ENCODE data around the gene ARHGAP28. TPM values are rescaled to one million over a fixed set of nuclear protein-coding genes. Genes with fewer than 3 reads are reported as not detected.

The ARHGAP28 gene
- total RNA-seq, 4 donors from 2014 or later = 3.6 to 7.8 (median 6.0) TPM

DNA sequence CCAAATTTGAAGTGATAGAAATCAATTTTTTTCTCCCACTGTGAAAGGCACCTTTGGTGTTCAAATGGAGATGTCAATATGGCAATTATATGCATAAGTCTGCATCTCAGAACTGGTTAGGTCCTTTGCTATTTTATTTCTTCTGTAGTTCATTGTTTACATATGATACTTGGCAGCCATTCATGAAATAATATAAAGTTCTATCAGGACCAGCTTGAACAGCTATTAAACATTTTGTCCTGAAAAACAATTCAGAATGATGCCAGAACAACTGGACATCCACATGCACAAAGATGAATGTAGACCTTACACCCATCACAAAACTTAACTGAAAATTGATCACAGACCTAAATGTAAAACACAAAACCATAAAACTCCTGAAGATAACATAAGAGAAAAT, 41.8 kb upstream of the ARHGAP28 start:
- Histone ChIP-seq H3K4me1 (no peaks in the 10 kb centered on the region), H3K36me3 (no peaks in the 10 kb centered on the region), H3K27me3 (no peaks in the 10 kb centered on the region), H3K27ac (no peak overlapping the region), H3K9me3 (no peaks in the 10 kb centered on the region), H3K4me3 (no peak overlapping the region)
- no peak for DNase-seq (ENCODE audit: low spot score in 2 of 2)
- TF ChIP-seq CTCF (IDR thresholded peaks at IDR 0.05) = no peak
- TF ChIP-seq POLR2A (IDR thresholded peaks at IDR 0.05) = no peak
- TF ChIP-seq EP300 (IDR thresholded peaks at IDR 0.05) = no peak

- Histone ChIP-seq H3K27ac (no peak overlapping the region), H3K27me3 (no peaks in the 10 kb centered on the region), H3K4me1 (no peaks in the 10 kb centered on the region), H3K36me3 (no peaks in the 10 kb centered on the region), H3K4me3 (no peak overlapping the region), H3K9me3 (no peaks in the 10 kb centered on the region)
- TF ChIP-seq CTCF (IDR thresholded peaks at IDR 0.05) = no peak
- no peak for TF ChIP-seq EP300 (IDR thresholded peaks at IDR 0.05)
- TF ChIP-seq POLR2A (IDR thresholded peaks at IDR 0.05) = no peak
- DNase-seq (ENCODE audit: low spot score in 2 of 2) = no peak
- WGBS, 2 donors = 68 to 71% methylated on average over 1 of the region's 1 CpG
These were observed 20.6 kb upstream of the ARHGAP28 start for GRCh38 chr18:6708890-6709289.

- no peak for TF ChIP-seq EP300 (IDR thresholded peaks at IDR 0.05)
- Histone ChIP-seq H3K4me1 (no peaks in the 10 kb centered on the region), H3K4me3 (no peak overlapping the region), H3K27ac (no peak overlapping the region), H3K9me3 (no peaks in the 10 kb centered on the region), H3K27me3 (no peaks in the 10 kb centered on the region), H3K36me3 (no peaks in the 10 kb centered on the region)
- no peak for DNase-seq (ENCODE audit: low spot score in 2 of 2)
- 97 to 98% methylated on average over 1 of the region's 1 CpG for WGBS, 2 donors
These were observed 18.0 kb upstream of the ARHGAP28 start for GRCh38 chr18:6711467-6711866.

DNA sequence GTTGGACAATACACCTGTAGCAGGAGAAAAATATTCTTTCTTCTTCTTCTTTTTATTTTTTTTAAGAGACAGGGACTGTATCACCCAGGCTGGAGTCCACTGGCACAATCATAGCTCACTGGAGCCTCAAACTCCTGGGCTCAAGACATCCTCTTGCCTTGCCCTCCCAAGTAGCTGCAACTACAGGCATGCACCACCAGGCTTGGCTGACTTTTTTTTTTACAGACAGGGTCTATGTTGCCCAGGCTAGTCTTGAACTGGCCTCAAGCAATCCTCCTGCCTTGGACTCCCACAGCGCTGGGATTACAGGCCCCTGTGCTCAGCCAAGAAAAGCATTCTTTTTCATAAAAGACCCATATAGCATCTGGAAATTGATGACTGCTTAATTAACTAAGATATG, 17.1 kb upstream of the ARHGAP28 start:
- no peaks in the 10 kb centered on the region for H3K4me1 ChIP-seq
- WGBS, 2 donors = 71 to 75% methylated on average over 1 of the region's 1 CpG
- DNase-seq (ENCODE audit: low spot score in 2 of 2) = no peak
- no peak for TF ChIP-seq CTCF (IDR thresholded peaks at IDR 0.05)
- TF ChIP-seq POLR2A (IDR thresholded peaks at IDR 0.05) = no peak
- TF ChIP-seq EP300 (IDR thresholded peaks at IDR 0.05) = no peak
- no peaks in the 10 kb centered on the region for H3K27me3 ChIP-seq
- H3K4me3 ChIP-seq = no peak overlapping the region
- no peaks in the 10 kb centered on the region for H3K36me3 ChIP-seq
- H3K9me3 ChIP-seq = no peaks in the 10 kb centered on the region
- no peak overlapping the region for H3K27ac ChIP-seq

DNA sequence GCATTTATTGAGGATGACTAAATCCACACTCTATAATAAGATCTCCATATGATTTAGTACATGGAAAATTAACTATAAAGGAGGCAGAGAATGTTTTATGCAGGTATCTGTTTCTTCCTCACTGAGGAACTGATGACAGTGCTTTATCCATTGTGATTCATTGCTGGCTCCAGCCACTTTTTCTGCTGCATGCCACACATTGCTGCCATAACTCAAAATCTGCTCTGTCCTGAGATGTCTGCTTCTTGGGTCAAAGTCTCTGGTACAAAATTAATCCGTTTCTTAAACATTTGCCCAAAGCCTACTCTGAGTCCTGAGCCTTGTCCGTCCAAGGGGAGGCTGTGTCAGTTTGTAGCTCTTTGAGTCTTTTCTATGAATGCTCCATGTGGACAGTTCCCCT, 15.5 kb upstream of the ARHGAP28 start:
- Histone ChIP-seq H3K36me3 (no peaks in the 10 kb centered on the region), H3K4me3 (no peak overlapping the region), H3K4me1 (no peaks in the 10 kb centered on the region), H3K27ac (no peak overlapping the region), H3K27me3 (no peaks in the 10 kb centered on the region), H3K9me3 (no peaks in the 10 kb centered on the region)
- TF ChIP-seq EP300 (IDR thresholded peaks at IDR 0.05) = no peak
- TF ChIP-seq POLR2A (IDR thresholded peaks at IDR 0.05) = no peak
- no peak for TF ChIP-seq CTCF (IDR thresholded peaks at IDR 0.05)
- no peak for DNase-seq (ENCODE audit: low spot score in 2 of 2)
- 74 to 75% methylated on average over 2 of the region's 2 CpGs for WGBS, 2 donors

GRCh38 chr18:6718267-6718666, 11.2 kb upstream of the ARHGAP28 start:
- no peak overlapping the region for H3K4me3 ChIP-seq
- H3K9me3 ChIP-seq = no peaks in the 10 kb centered on the region
- TF ChIP-seq CTCF (IDR thresholded peaks at IDR 0.05) (no peak), POLR2A (IDR thresholded peaks at IDR 0.05) (no peak), EP300 (IDR thresholded peaks at IDR 0.05) (no peak)
- no peak for DNase-seq (ENCODE audit: low spot score in 2 of 2)
- H3K27me3 ChIP-seq = no peaks in the 10 kb centered on the region
- no peaks in the 10 kb centered on the region for H3K4me1 ChIP-seq
- no peak overlapping the region for H3K27ac ChIP-seq
- 43 to 75% methylated on average over 2 of the region's 2 CpGs for WGBS, 2 donors
- no peaks in the 10 kb centered on the region for H3K36me3 ChIP-seq
